SK-MEL-5 (cell line): ENCODE data around the gene PROM1. TPM values are rescaled to one million over a fixed set of nuclear protein-coding genes. Genes with fewer than 3 reads are reported as not detected.

Source experiments
- DNase-seq: peaks from one replicate; pipeline ENCODE4 v3.0.0-alpha.2; 2016; ENCODE audit warnings: low read depth, low spot score
- in situ Hi-C: cut with HindIII; loops from 2 replicates; pipeline ENCODE4 v1.10.0; 2016; ENCODE audit warnings: low sequenced_read_pairs, high pct_unique_total_duplicates, low pct_unique_long_range_greater_than_20kb
- total RNA-seq: library from RNA; depleted of rRNA; stranded (reverse); fragments of >200 nt; shearing (Covaris generic); gene quantifications from 2 replicates; pipeline ENCODE4 v1.2.3, GENCODE V29; 2014

Gene PROM1
- total RNA-seq, 1 experiment from 2014 or later, result 3.1 TPM

- no peak for DNase-seq
- in situ Hi-C loops, result no loop called here
Measured at GRCh38 chr4:16045687-16046086, 38.1 kb downstream of the PROM1 start.

DNA sequence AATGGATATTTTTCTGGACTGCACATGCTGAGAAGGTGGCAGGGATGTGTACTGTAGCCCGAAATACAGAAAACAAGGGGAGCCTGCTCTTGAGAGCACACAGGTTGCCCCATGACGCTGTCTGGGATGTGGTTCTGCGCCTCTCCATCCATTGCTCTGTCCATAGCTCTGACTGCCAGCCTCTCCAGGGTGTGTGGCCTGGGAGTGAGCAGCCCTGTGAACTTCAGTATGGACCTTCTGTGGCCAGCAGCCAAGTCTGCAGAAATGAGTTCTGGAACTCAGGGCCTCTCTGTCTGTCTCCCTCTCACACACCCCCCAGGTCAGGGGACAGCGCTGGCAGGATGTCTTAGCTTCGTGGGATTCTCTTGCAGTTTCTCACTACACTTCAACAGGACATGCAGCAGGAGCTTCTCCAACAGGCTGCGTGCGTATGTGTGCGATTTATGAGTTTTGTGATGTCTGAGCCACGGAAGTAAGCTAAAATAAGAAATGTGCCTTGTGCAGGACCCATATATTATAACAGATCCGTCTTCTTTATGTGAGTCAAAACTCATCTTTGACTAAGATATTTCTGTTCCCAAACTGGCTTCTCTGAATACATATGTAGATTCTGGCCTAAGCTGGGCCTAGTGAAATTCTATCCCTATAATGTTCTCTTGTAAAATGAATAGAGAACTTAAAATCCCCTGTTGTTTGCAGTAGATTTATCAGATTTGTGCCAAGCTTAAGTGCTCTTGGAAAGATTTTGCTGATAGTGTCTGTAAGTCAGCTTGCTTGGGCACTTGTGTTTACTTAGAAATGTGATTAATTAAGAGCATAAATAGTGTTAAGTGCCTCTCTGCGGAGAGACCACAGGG, 40.0 kb downstream of the PROM1 start:
- DNase-seq, result no peak
- in situ Hi-C loops, result no loop called here

DNA sequence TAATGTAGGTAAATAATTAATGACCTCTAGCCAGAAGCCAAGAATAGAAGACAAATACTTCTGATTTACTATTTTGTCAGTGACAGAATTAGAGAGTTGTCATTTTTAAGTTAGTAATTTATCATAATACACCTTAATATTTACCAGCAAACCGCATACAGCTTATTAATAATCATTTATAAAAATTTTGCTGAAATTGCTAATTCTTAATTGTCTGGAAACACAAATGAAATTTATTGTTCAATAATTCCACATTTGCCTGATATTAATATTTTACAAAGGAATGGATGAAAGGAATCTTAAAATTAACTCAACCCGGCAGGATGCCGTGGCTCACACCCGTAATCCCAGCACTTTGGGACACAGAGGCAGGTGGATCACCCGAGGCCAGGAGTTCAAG, 44.7 kb downstream of the PROM1 start:
- DNase-seq, result no peak
- in situ Hi-C loops, result no loop called here

- in situ Hi-C loops, result no loop called here
- no peak for DNase-seq
Measured at GRCh38 chr4:16037901-16038300, 45.9 kb downstream of the PROM1 start.

DNA sequence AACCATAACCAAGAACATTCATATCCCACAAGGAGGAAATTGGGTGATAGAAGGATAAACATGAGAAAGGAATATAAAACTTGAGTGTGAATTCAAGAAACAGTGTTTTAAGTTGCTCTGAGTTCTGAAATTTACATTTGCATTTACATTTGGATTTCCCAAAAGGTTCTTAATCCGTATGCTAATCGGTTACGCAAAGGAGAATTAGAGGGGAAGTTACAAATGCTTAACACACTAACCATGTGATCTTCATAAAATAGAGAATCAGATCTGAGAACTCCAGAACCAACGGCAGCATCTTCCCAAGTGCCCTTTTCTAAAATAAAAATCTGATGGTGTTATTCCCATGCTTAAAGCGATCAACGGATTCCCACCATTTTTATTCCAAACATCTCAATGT, 48.0 kb downstream of the PROM1 start:
- in situ Hi-C loops, result no loop called here
- DNase-seq, result no peak

DNA sequence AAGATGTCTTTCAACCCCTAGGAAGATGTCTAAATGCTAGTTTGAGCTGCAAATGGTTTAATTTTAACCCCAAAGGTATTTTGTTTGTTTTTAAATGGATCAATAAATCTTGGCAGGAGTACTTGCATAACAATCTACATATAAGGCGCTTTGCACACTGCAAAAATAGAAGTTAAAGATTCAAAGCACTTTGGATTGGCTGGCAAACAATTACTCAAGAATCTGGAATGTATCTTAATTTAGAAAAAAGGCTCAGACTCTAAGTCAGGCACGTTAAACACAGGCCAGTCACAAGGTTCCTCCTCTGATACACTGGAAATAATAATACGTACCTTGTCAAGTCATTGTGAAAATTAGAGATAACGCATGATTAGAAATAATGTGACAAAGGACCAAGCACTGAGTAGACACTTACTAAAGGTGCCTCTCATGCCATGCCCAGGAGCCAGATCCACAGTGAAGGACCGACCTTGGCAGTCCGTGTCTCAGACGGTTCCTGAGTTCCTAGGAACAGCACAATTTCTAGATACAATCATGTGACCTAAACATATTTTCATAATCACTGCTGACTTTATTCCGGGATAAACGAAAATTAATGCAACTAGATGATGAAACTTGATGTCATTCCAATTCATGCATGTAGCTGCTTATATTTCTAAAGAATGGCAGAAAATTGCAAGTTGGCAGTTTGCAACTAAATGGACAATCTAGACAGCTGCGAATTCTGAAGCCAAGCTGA, 49.6 kb downstream of the PROM1 start:
- in situ Hi-C loops, result no loop called here
- no peak for DNase-seq

DNA sequence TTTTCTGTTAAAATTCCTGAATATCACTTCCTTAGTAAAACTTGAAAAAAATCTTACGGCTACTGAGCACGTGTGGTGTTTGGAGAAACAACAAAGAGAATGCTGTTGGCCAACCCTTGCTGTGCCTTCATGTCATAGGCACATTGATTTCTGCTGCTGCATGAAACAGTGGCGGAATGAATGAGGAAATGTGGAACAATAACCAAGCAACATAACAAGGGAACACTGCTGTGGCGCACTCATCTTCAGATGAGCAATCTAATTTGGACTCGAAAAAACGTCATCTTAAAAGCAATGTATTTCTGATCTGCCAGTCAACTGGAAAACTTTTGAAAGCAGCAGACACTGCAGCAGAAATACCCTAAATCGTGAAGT, 51.4 kb downstream of the PROM1 start:
- in situ Hi-C loops, result no loop called here
- no peak for DNase-seq

- in situ Hi-C loops, result no loop called here
Measured at GRCh38 chr4:16031546-16032395, 52.1 kb downstream of the PROM1 start.

DNA sequence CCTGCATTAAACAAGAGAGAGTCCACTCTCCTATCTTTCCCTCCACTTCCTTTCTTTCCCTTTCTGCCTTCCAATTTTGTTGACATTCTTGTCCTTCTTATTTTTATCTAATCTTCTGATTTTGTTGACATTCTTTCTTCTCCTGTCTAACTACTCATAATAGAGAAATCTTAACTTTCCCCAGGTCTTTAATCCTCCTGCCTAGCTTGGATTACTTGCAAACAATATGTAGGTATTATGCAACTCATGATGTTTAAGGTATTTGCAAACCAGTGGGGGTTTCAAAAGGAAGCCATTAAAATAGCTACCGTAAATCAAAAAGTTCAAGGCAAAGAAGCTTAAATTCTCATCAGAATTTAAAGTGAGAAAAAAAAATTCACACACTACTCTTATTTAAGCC, 53.9 kb downstream of the PROM1 start:
- in situ Hi-C loops, result no loop called here

More at GRCh38 chr4:16031546-16032395, 52.1 kb downstream of the PROM1 start:
- no peak for DNase-seq

GRCh38 chr4:16029262-16029661, 54.6 kb downstream of the PROM1 start:
- in situ Hi-C loops, result no loop called here
- peak; percentile 17 for DNase-seq

More for the DNA sequence above, 53.9 kb downstream of the PROM1 start:
- no peak for DNase-seq

- in situ Hi-C loops, result no loop called here
- DNase-seq, result no peak
Measured at GRCh38 chr4:16027626-16028025, 56.2 kb downstream of the PROM1 start.

- DNase-seq, result no peak
- in situ Hi-C loops, result no loop called here
Measured at GRCh38 chr4:16027114-16027513, 56.7 kb downstream of the PROM1 start.

- in situ Hi-C loops, result no loop called here
- DNase-seq, result peak; percentile 66
Measured at GRCh38 chr4:16026160-16026761, 57.6 kb downstream of the PROM1 start.

- in situ Hi-C loops, result no loop called here
Measured at GRCh38 chr4:16025268-16025667, 58.6 kb downstream of the PROM1 start.

GRCh38 chr4:16023776-16024408, 59.9 kb downstream of the PROM1 start:
- in situ Hi-C loops, result loop anchor here (25.0 kb wide), 1 partner anchor 188 kb away; no protein-coding TSS in a partner anchor
- DNase-seq, result no peak

More at GRCh38 chr4:16025268-16025667, 58.6 kb downstream of the PROM1 start:
- no peak for DNase-seq

- in situ Hi-C loops, result loop anchor here (25.0 kb wide), 1 partner anchor 190 kb away; no protein-coding TSS in a partner anchor
- no peak for DNase-seq
Measured at GRCh38 chr4:16021804-16022560, 61.8 kb downstream of the PROM1 start.
